Activated CD4-positive, alpha-beta T cell treated with anti-CD3 and anti-CD28 coated beads, Interleukin-2, amount 50 U/mL, for 16 hours (primary cell): ENCODE results near the gene CELSR2.

Experiments
- DNase-seq: peaks from one replicate; pipeline ENCODE4 v3.0.0-alpha.2; 2020

CELSR2 gene

DNA sequence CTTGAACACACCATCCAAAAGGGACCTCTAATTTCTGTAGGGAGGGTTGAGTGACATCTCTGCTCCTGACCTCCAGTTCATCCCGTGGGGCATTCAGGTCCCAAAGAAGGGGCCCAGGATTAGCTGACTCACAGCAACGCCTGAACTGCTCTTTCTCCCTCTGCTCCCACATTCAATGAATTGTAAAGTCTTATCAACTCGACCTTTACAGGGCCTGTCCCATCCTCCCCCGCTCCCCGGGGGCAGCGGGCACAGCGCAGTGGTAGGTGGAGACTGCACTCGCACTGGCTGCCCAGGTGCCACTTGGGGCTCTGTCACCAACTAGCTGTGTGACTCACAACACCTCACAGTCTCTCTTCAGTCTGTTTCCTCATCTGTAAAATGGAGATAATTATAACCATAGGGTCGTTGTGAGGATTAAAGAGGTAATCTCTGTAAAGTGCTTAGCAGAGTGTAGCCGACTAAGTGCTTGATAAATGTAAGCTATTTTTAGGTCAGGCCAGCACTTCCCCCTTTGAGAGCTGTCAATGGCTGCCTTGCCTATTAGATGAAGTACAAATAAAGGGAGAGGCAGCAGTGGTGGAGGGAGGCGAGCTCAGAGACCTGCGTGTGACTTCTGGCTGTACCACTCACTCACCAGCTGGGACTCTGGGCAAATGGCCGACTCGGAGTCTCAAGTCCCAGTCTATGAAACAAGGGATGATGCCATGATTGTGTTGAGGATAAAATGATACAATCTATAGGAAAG lies 58.1 kb downstream of the CELSR2 start:
- DNase-seq, result no peak

DNA sequence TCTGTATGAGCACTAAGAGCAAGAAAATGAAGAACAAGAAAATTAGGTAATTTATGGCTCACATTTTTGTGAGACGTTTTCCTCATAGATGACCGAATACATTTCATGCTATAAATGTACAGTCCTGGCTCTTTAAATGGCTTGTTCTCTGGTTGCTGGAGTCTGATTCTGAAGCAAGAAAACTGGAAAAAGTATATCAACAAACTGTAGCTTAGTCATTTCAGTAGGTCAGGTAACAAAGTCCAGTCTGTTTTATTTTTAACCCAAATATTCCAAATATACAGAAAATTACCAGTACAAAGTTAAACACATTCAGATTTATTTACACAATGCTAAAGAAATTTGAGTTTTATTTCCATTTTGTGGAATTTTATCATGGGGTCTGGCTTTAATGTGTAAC lies 60.0 kb downstream of the CELSR2 start:
- DNase-seq, result no peak

DNA sequence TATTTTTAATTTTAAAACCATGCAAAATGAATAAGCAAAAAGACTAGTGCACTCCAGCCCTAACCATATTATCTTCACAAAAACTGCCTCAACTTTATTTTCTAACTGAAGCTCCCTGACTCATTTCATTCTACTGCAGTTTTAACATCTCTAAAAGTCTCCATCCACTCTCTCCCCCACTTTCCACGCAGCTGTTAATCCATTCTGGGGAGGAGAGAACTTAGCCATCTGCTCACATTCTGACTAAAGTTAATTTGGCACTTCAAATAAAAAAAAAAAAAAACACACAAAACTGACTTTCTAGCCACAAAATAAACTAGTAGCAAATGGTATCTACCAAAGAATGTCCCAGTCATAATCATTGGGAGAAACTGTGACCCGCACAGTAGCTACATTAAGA lies 62.9 kb downstream of the CELSR2 start:
- no peak for DNase-seq

GRCh38 chr1:109312978-109313775 lies 63.8 kb downstream of the CELSR2 start:
- DNase-seq, result no peak

- no peak for DNase-seq
Observed at GRCh38 chr1:109314795-109315194, 65.5 kb downstream of the CELSR2 start.

GRCh38 chr1:109315288-109315687 lies 65.9 kb downstream of the CELSR2 start:
- DNase-seq, result no peak

DNA sequence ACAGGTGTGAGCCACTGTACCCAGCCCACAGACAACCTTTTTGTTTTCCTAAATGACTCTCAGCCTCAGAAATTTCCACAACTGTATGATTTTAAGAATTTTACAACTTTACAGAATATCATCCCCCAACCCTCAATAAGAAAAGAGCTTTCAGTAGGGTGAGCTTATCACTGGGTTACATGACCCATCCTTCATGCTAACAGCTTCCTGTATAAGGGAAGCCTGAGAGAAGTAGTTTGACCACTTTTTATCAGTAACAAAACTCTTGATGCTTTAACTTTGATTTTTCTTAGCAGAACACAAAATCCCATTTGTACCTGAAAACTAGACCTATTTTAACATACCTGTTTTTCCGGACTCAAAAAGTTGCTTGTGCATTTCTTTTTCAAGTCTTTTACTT lies 67.2 kb downstream of the CELSR2 start:
- DNase-seq, result no peak

GRCh38 chr1:109319114-109319513 lies 69.8 kb downstream of the CELSR2 start:
- no peak for DNase-seq

DNA sequence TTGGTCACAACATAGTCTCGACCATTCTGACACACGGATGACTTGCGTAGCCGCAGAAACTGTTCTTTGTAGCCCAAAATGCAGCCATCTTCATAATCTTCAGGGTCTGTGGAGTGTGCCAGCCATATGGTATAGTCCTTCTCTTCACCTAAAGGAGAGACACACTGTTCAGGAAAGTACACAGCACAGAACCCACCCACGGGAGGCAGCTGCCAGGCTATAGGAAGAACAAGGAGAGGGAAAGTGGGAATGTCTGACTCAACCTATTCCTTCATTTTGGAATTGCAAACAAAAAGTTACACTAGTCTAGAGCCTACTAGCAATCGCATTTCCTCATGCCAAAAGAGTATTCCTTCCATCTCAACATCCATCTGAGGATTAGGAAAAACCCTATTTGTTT lies 73.6 kb downstream of the CELSR2 start:
- no peak for DNase-seq
